IMR-90 (cell line): ENCODE measurements around the gene SLC37A1. TPM values are rescaled to one million over a fixed set of nuclear protein-coding genes. Genes with fewer than 3 reads are reported as not detected.

Experiments used
- ATAC-seq: fragments of 200-7000 bp; cut with Tn5 transposase; 2 replicates; pipeline ENCODE4 v1.9.1; 2020; ENCODE audit warnings: low read depth, mild to moderate bottlenecking, moderate library complexity
- BruUV-seq: library from RNA; stranded (reverse); fragments of 400-500 nt; replicated peaks from 2 replicates; lab custom pipeline; 2021; lab: Mats Ljungman, UMichigan
- CTCF ChIA-PET: fragments of 300-600 bp; formaldehyde crosslinking; extraction: SDS; loops from one replicate; lab custom pipeline; 2021; ENCODE audit warnings: antibody characterized with exemption; lab: Yijun Ruan, JAX
- POLR2A ChIA-PET: fragments of 300-600 bp; sonication (Branson Sonifier 250); formaldehyde crosslinking; loops from one replicate; lab custom pipeline; 2022; ENCODE audit warnings: antibody characterized with exemption; ENCODE audit not compliant: unreplicated experiment; lab: Charles Lee
- DNase-seq: peaks from one replicate; pipeline ENCODE4 v3.0.0; 2013
- H2AFZ ChIP-seq: replicated peaks from 2 replicates; pipeline ENCODE3; 2013; ENCODE audit warnings: low read length, mild to moderate bottlenecking; ENCODE audit not compliant: poor library complexity
- H2AK5ac ChIP-seq: 2 replicates; pipeline ENCODE4 v1.6.1; 2013; ENCODE audit warnings: low read depth, low read length, inconsistent platforms
- H2AK9ac ChIP-seq: replicated peaks from 2 replicates; pipeline ENCODE3; 2013; ENCODE audit warnings: mild to moderate bottlenecking, low read depth, low read length, moderate library complexity; ENCODE audit not compliant: poor library complexity
- H2BK120ac ChIP-seq: 2 replicates; pipeline ENCODE4 v1.6.1; 2013; ENCODE audit warnings: low read depth, low read length, inconsistent platforms
- H2BK15ac ChIP-seq: 3 replicates; pipeline ENCODE4 v1.6.1; 2013; ENCODE audit warnings: low read depth, low read length, inconsistent platforms
- H2BK20ac ChIP-seq: 2 replicates; pipeline ENCODE4 v1.6.1; 2013; ENCODE audit warnings: low read depth, mild to moderate bottlenecking, inconsistent platforms, low read length, moderate library complexity
- H2BK5ac ChIP-seq: 2 replicates; pipeline ENCODE4 v1.6.1; 2013; ENCODE audit warnings: mild to moderate bottlenecking, low read depth, low read length, inconsistent platforms; ENCODE audit not compliant: poor library complexity, severe bottlenecking
- H3K14ac ChIP-seq: replicated peaks from 2 replicates; pipeline ENCODE4 v1.6.1; 2013; ENCODE audit warnings: low read depth, low read length, inconsistent platforms
- H3K18ac ChIP-seq: 2 replicates; pipeline ENCODE4 v1.6.1; 2013; ENCODE audit warnings: low read depth, low read length, control low read depth
- H3K23ac ChIP-seq: 2 replicates; pipeline ENCODE4 v1.6.1; 2013; ENCODE audit warnings: low read depth, low read length, inconsistent platforms
- H3K27ac ChIP-seq: 2 replicates; pipeline ENCODE4 v1.5.1; 2013; ENCODE audit warnings: mild to moderate bottlenecking, control low read depth, low read length; ENCODE audit not compliant: insufficient read depth
- H3K27me3 ChIP-seq: 2 replicates; pipeline ENCODE4 v1.6.1; 2013; ENCODE audit warnings: low read length; ENCODE audit not compliant: control insufficient read depth, insufficient read depth
- H3K36me3 ChIP-seq: 2 replicates; pipeline ENCODE4 v1.6.1; 2013; ENCODE audit warnings: low read length, mixed read lengths; ENCODE audit not compliant: control insufficient read depth, insufficient read depth
- H3K4ac ChIP-seq: 2 replicates; pipeline ENCODE4 v1.6.1; 2013; ENCODE audit warnings: low read depth, low read length, inconsistent platforms
- H3K4me1 ChIP-seq: 2 replicates; pipeline ENCODE4 v1.6.1; 2013; ENCODE audit warnings: low read length, mixed read lengths; ENCODE audit not compliant: control insufficient read depth, insufficient read depth
- H3K4me2 ChIP-seq: 2 replicates; pipeline ENCODE4 v1.6.1; 2013; ENCODE audit warnings: low read depth, mild to moderate bottlenecking, control low read depth, low read length, moderate library complexity
- H3K4me3 ChIP-seq: 2 replicates; pipeline ENCODE4 v1.5.1; 2013; ENCODE audit warnings: low read depth, mild to moderate bottlenecking, control low read depth, low read length, moderate library complexity; ENCODE audit not compliant: insufficient read depth
- H3K56ac ChIP-seq: 2 replicates; pipeline ENCODE4 v1.6.1; 2013; ENCODE audit warnings: low read length, inconsistent platforms; ENCODE audit not compliant: insufficient read depth; ENCODE audit errors: extremely low read depth
- H3K79me1 ChIP-seq, 2 experiments: 2 replicates each; pipeline ENCODE4 v1.6.1; 2013; ENCODE audit warnings: low read length in 2 of 2, inconsistent platforms in 1 of 2, low read depth in 1 of 2
- H3K9ac ChIP-seq: 2 replicates; pipeline ENCODE4 v1.6.1; 2013; ENCODE audit warnings: low read depth, low read length, control low read depth
- H3K9me1 ChIP-seq: 2 replicates; pipeline ENCODE4 v1.6.1; 2013; ENCODE audit warnings: low read length, inconsistent platforms; ENCODE audit not compliant: insufficient read depth
- H3K9me3 ChIP-seq: 2 replicates; pipeline ENCODE4 v1.6.1; 2013; ENCODE audit warnings: low read length; ENCODE audit not compliant: control insufficient read depth, insufficient read depth
- H4K20me1 ChIP-seq: 2 replicates; pipeline ENCODE4 v1.6.1; 2013; ENCODE audit warnings: low read length, inconsistent platforms; ENCODE audit not compliant: insufficient read depth
- H4K5ac ChIP-seq: 2 replicates; pipeline ENCODE4 v1.6.1; 2013; ENCODE audit warnings: mild to moderate bottlenecking, low read depth, low read length, control low read depth
- H4K8ac ChIP-seq, 2 experiments: 2 replicates each; pipeline ENCODE4 v1.6.1; 2013; ENCODE audit warnings: low read depth in 2 of 2, low read length in 2 of 2, control low read depth in 1 of 2, inconsistent platforms in 1 of 2
- H4K91ac ChIP-seq: 2 replicates; pipeline ENCODE4 v1.6.1; 2013; ENCODE audit warnings: low read depth, low read length, inconsistent platforms; ENCODE audit not compliant: insufficient read depth
- BHLHE40 ChIP-seq: fragments of 150-350 bp; IDR thresholded peaks from 2 replicates; pipeline ENCODE4 v1.6.1; 2016; ENCODE audit warnings: mild to moderate bottlenecking, low read depth, low read length
- CEBPB ChIP-seq: IDR thresholded peaks from 2 replicates; pipeline ENCODE4 v1.6.1; 2012; ENCODE audit warnings: low read depth, low read length, improper control_type of control experiment
- CHD1 ChIP-seq: IDR thresholded peaks from 2 replicates; pipeline ENCODE4 v1.6.1; 2012; ENCODE audit warnings: low read depth, low read length, improper control_type of control experiment
- FOS ChIP-seq: fragments of 150-350 bp; IDR thresholded peaks from 2 replicates; pipeline ENCODE4 v1.6.1; 2016; ENCODE audit warnings: low read depth, low read length
- MAFK ChIP-seq: IDR thresholded peaks from 2 replicates; pipeline ENCODE4 v1.6.1; 2012; ENCODE audit warnings: low read depth, low read length, improper control_type of control experiment
- MAZ ChIP-seq: IDR thresholded peaks from 2 replicates; pipeline ENCODE4 v1.6.1; 2012; ENCODE audit warnings: low read depth, mild to moderate bottlenecking, low read length, improper control_type of control experiment, moderate library complexity, borderline replicate concordance
- MXI1 ChIP-seq: IDR thresholded peaks from 2 replicates; pipeline ENCODE4 v1.6.1; 2012; ENCODE audit warnings: low read depth, mild to moderate bottlenecking, low read length, moderate library complexity, borderline replicate concordance
- NFE2L2 ChIP-seq: fragments of 150-350 bp; IDR thresholded peaks from 2 replicates; pipeline ENCODE4 v1.6.1; 2016; ENCODE audit warnings: low read depth, mild to moderate bottlenecking, low read length
- POLR2A ChIP-seq: IDR thresholded peaks from 2 replicates; pipeline ENCODE4 v1.6.1; 2012; ENCODE audit warnings: mild to moderate bottlenecking, low read depth, low read length
- SMC3 ChIP-seq: fragments of 150-350 bp; IDR thresholded peaks from 2 replicates; pipeline ENCODE4 v1.6.1; 2016; ENCODE audit warnings: low read depth, mild to moderate bottlenecking, antibody characterized with exemption, low read length, moderate library complexity
- WGBS, 2 experiments: methylation state at CpG; one replicate each; pipeline versions ENCODE4 v1.1.5 to v1.1.7; 2013; ENCODE audit warnings: missing lambda C conversion rate in 2 of 2; ENCODE audit not compliant: insufficient read length in 1 of 2; ENCODE audit errors: extremely low coverage in 2 of 2; 5-methylcytosine and 5-hydroxymethylcytosine counted together
- dilution Hi-C: fragments of 300-500 bp; cut with HindIII; formaldehyde crosslinking; loops from one replicate; pipeline ENCODE4 v1.14.3; 2018; ENCODE audit warnings: low sequenced_read_pairs; ENCODE audit not compliant: unreplicated experiment
- in situ Hi-C: fragments of 300-500 bp; cut with MboI; formaldehyde crosslinking; loops from 3 replicates; pipeline ENCODE4 v1.14.3; 2019; ENCODE audit warnings: low sequenced_read_pairs, inconsistent platforms, mixed read lengths
- intact Hi-C: fragments of 100-400 bp; cut with micrococcal nuclease; formaldehyde crosslinking; loops from 2 replicates; pipeline ENCODE4 v1.10.0; 2022
- polyA plus RNA-seq, 3 experiments: library from polyadenylated mRNA; depleted of rRNA; stranded (reverse); fragments of >200 nt; gene quantifications; 2 replicates each; pipeline ENCODE4 v1.2.3, GENCODE V29; 2012; ENCODE audit warnings: low replicate concordance in 1 of 3
- total RNA-seq: library from RNA; depleted of rRNA; stranded (reverse); fragments of >200 nt; gene quantifications from 2 replicates; pipeline ENCODE4 v1.2.3, GENCODE V29; 2012
- TF ChIP-seq, protein P1 (sequence below): fragments of 150-350 bp; IDR thresholded peaks from 2 replicates; pipeline ENCODE4 v1.6.1; 2016; ENCODE audit warnings: low read depth, mild to moderate bottlenecking, low read length, moderate library complexity, borderline replicate concordance
- TF ChIP-seq, protein P2 (sequence below): conservative IDR thresholded peaks from 2 replicates; pipeline ENCODE4 v1.5.1; 2012; ENCODE audit warnings: mild to moderate bottlenecking, low read depth, low read length, improper control_type of control experiment

Gene SLC37A1
- total and polyA plus RNA-seq, 2 of the 4 experiments (the other 2 are of a cell fraction): 0.36 to 0.48 TPM

DNA sequence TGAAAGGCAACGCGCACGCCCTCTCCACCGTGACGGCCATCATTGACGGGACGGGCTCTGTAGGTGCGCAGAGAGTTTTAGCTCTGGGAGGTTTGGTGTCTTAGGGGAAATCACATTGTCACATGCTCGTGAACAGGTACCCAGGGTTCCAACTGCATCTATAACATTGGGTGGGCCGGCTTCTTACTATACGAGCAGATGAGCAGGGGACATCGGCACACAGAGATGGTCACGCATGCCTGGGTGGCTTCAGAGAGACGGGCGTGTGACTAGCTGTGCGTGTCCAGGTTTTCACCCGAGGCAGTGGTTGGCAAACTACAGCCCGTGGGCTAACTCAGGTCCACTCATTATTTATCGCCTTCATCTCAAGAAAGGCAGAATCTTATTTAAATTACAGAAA, 54.7 kb downstream of the SLC37A1 start:
- H3K4me1 ChIP-seq: no peaks in the 10 kb centered on the region
- dilution Hi-C loops (no loop called here), in situ Hi-C loops (no loop called here), intact Hi-C loops (no loop called here)
- no peak overlapping the region for H2AFZ ChIP-seq
- H3K14ac ChIP-seq: no peak overlapping the region
- H2BK120ac ChIP-seq: no peak overlapping the region
- ATAC-seq (no peak), DNase-seq (no peak)
- no peak overlapping the region for H2BK15ac ChIP-seq
- H3K18ac ChIP-seq: no peak overlapping the region
- H3K23ac ChIP-seq: no peak overlapping the region
- H4K20me1 ChIP-seq: no peaks in the 10 kb centered on the region
- no peak overlapping the region for H4K5ac ChIP-seq
- H3K79me1 ChIP-seq: no peaks in the 10 kb centered on the region
- WGBS, 2 experiments: 90% methylated on average over 2 of the region's 19 CpGs; no CpG with 5 or more reads in 1 of the 2 experiments
- no peaks in the 10 kb centered on the region for H3K9me3 ChIP-seq
- no TSS peak for BruUV-seq
- peaks cover 11% of the 10 kb centered on the region; the same call in 1 of the 2 replicates for H3K27me3 ChIP-seq
- no peak overlapping the region for H3K4me2 ChIP-seq
- H3K36me3 ChIP-seq: no peaks in the 10 kb centered on the region
- H4K8ac ChIP-seq: no peak overlapping the region
- no peak overlapping the region for H4K91ac ChIP-seq
- H2BK20ac ChIP-seq: no peak overlapping the region
- H3K4ac ChIP-seq: no peak overlapping the region
- no peak overlapping the region for H2AK5ac ChIP-seq
- H3K27ac ChIP-seq: no peak overlapping the region
- H2BK5ac ChIP-seq: no peak overlapping the region
- no peak overlapping the region for H2AK9ac ChIP-seq
- ChIA-PET POLR2A (no interaction called here), CTCF (interaction anchor here (0.6 kb wide), 1 partner anchor 30 kb away, joined by 4 read pairs; no protein-coding TSS in a partner anchor)
- H3K9me1 ChIP-seq: no peaks in the 10 kb centered on the region
- no peak for TF ChIP-seq POLR2A
- TF ChIP-seq MAFK: no peak
- TF ChIP-seq, protein P1, sequence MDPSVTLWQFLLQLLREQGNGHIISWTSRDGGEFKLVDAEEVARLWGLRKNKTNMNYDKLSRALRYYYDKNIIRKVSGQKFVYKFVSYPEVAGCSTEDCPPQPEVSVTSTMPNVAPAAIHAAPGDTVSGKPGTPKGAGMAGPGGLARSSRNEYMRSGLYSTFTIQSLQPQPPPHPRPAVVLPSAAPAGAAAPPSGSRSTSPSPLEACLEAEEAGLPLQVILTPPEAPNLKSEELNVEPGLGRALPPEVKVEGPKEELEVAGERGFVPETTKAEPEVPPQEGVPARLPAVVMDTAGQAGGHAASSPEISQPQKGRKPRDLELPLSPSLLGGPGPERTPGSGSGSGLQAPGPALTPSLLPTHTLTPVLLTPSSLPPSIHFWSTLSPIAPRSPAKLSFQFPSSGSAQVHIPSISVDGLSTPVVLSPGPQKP: no peak
- TF ChIP-seq CEBPB: no peak
- TF ChIP-seq FOS: no peak
- no peak for TF ChIP-seq MAZ
- no peak for TF ChIP-seq MXI1
- TF ChIP-seq CHD1: no peak
- TF ChIP-seq SMC3: no peak
- TF ChIP-seq BHLHE40: no peak
- TF ChIP-seq NFE2L2: no peak
- TF ChIP-seq, protein P2, sequence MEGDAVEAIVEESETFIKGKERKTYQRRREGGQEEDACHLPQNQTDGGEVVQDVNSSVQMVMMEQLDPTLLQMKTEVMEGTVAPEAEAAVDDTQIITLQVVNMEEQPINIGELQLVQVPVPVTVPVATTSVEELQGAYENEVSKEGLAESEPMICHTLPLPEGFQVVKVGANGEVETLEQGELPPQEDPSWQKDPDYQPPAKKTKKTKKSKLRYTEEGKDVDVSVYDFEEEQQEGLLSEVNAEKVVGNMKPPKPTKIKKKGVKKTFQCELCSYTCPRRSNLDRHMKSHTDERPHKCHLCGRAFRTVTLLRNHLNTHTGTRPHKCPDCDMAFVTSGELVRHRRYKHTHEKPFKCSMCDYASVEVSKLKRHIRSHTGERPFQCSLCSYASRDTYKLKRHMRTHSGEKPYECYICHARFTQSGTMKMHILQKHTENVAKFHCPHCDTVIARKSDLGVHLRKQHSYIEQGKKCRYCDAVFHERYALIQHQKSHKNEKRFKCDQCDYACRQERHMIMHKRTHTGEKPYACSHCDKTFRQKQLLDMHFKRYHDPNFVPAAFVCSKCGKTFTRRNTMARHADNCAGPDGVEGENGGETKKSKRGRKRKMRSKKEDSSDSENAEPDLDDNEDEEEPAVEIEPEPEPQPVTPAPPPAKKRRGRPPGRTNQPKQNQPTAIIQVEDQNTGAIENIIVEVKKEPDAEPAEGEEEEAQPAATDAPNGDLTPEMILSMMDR: no peak
- H3K4me3 ChIP-seq: no peak overlapping the region
- no peak overlapping the region for H3K56ac ChIP-seq
- no peak overlapping the region for H3K9ac ChIP-seq
